AG04449 (cell line): ENCODE results near the gene ABHD17A.

Experiments
- CTCF ChIA-PET: fragments of 350-600 bp; formaldehyde crosslinking; extraction: SDS; loops from one replicate; lab custom pipeline; 2021; ENCODE audit warnings: antibody characterized with exemption; lab: Yijun Ruan, JAX
- POLR2A ChIA-PET: fragments of 400-600, 350-600 bp; formaldehyde crosslinking; extraction: SDS; loops from one replicate; lab custom pipeline; 2020; ENCODE audit warnings: antibody characterized with exemption, inconsistent platforms; lab: Yijun Ruan, JAX
- DNase-seq: peaks from one replicate; pipeline ENCODE4 v3.0.0-alpha.2; 2010; ENCODE audit warnings: low read depth, low spot score
- H3K4me3 ChIP-seq: 2 replicates; pipeline ENCODE4 v1.5.1; 2011; ENCODE audit warnings: low read depth, mild to moderate bottlenecking, control low read depth, low read length
- TF ChIP-seq, protein P1 (sequence below): IDR thresholded peaks from one replicate; pipeline ENCODE4 v1.5.1; 2011; ENCODE audit warnings: mild to moderate bottlenecking, moderate library complexity, low read length, control low read depth, inconsistent platforms; ENCODE audit not compliant: insufficient read depth; ENCODE audit errors: missing control alignments

ABHD17A gene

DNA sequence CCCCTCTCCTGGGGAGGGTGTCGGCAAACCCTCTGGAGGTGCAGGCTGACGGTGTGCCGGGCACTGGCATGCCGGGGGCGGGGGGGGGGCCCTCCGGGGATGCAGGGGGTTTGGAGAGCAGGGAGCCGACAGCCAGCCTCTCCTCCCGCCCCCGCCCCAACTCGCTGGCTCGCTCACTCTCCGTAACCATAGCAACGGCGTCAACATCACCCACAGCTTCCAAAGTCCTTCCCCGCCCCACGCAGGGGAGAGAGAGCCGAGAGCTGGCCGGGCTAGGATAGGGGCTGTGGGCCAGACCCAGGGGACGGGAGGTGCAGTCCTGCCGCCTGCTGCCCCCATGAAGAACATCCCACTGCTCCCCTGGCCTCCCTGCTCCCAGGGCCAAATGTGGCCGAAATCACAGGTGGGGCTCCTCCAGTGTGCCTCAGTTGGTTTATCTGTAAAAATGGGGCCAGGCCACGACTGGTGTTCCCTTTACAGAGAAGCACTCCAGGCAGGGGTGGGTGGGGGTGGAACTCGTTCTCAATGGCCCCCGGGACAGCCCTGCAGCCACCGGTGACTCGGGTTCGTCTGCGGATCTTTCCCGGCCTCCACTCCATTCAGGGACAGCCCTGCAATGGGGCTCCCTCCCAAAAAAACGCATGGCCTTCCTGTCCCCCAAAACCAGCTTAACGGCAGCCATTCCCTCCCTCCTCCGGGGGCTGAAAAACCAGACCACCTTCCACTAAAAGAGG is 25.1 kb downstream of the ABHD17A start:
- H3K4me3 ChIP-seq, result peak overlapping the region; percentile 83
- DNase-seq, result no peak
- ChIA-PET POLR2A (no interaction called here), CTCF (interaction anchor here (1.4 to 1.8 kb wide), 3 partner anchors 9 to 22 kb away, joined by 3 to 6 read pairs (median 5); partner anchors contain the start of gene REXO1)
- TF ChIP-seq, protein P1, sequence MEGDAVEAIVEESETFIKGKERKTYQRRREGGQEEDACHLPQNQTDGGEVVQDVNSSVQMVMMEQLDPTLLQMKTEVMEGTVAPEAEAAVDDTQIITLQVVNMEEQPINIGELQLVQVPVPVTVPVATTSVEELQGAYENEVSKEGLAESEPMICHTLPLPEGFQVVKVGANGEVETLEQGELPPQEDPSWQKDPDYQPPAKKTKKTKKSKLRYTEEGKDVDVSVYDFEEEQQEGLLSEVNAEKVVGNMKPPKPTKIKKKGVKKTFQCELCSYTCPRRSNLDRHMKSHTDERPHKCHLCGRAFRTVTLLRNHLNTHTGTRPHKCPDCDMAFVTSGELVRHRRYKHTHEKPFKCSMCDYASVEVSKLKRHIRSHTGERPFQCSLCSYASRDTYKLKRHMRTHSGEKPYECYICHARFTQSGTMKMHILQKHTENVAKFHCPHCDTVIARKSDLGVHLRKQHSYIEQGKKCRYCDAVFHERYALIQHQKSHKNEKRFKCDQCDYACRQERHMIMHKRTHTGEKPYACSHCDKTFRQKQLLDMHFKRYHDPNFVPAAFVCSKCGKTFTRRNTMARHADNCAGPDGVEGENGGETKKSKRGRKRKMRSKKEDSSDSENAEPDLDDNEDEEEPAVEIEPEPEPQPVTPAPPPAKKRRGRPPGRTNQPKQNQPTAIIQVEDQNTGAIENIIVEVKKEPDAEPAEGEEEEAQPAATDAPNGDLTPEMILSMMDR, result no peak

DNA sequence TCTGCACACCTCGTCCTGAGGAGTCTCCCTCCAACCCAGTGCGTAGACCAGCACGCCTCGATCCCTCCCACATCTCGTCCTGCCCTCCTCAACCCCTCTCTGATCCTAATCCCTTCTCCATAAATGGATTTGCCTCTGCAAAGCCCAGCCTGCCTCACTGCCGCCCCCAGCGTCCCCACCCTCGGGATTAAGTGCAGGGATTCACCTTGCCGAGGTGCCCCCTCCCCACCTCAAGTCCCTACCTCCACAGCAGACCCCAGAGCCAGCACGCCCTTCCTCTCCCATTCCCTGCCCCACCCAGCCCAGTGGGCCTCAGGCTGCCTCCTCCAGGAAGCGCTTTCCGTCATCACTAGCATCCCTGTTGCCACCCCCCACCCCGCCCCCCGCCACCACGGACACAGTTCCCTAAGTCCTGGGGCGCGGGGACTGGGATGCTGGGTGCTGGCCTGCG is 25.9 kb downstream of the ABHD17A start:
- ChIA-PET POLR2A (no interaction called here), CTCF (no interaction called here)
- H3K4me3 ChIP-seq, result peak overlapping the region; percentile 83
- no peak for DNase-seq
- TF ChIP-seq, protein P1, result no peak

DNA sequence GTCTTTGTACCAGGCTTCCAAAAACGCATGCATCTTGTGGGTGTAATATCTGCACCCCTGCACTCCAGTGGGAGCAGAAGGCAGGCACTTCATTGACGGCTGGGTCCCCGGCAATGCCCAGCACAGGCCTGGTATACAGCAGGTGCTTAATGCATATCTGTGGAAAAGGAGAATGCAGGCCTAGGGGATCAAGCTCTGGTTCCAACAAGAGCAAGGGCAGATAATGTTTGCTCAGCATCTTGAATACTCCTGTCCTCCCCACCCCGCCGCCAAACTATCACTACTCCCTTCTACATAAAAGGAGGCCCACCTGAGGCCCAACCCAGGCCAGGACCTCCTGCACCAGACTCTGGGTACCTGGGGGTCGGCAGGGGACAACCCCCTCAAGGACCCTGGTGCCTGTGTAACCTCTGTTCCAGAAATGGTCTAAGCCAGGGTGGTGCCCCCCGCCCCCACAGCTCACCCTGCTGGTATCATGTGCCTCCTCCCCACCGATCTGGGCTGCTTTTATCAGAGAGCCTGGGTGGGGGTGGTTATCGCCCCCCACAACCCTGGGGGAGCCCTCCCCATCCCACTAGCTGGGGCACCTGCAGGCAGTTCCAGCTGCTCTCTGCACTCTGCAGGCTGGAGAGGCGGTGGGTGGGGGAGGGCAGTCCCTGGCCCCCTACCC is 26.7 kb downstream of the ABHD17A start:
- TF ChIP-seq, protein P1, result no peak
- POLR2A ChIA-PET, result no interaction called here

DNA sequence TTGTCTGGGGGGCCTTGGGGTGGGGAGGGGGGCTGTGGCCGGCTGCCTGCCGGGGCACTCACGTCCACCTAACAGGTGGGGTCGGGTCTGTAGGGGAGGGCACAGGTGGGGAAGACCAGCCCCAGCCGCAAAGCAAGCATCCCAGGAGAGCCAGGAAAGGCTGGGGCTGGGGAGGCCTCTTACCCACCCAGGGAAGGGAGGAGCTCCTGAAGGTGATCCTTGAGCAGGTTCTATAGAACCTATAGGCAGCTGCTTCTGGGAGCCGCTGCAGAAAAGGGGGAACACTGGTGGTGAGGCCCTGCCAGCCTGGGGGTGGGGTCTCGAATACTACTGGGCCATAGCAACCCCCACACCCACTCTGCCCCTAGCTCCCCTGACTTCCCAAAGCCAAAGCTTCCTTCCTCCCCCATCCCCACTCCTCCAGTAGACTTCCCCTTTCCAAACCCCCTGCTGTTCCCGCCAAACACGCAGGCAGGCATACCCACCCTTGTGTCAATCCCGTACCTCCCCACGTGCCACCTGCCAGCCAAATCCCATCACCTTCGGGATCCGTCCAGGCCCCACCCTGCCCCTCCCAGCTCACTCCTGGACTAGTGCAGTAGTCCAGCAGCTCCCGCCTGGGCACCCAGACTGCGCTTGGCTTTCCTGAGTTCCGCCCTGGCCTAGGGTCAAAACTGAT is 27.5 kb downstream of the ABHD17A start:
- TF ChIP-seq, protein P1, result no peak
- DNase-seq, result no peak
- CTCF ChIA-PET, result interaction anchor here (1.2 to 2.0 kb wide), 5 partner anchors 8 to 32 kb away, joined by 3 to 17 read pairs (median 4); partner anchors contain the start of gene REXO1
- POLR2A ChIA-PET, result interaction anchor here (0.6 kb wide), 1 partner anchor 589 kb away, joined by 3 read pairs; the partner anchor contains the start of gene CIRBP
- H3K4me3 ChIP-seq, result peak overlapping the region; percentile 56; the same call in 1 of the 2 replicates

More for the DNA sequence above, 26.7 kb downstream of the ABHD17A start:
- CTCF ChIA-PET, result interaction anchor here (1.2 to 2.0 kb wide), 3 partner anchors 9 to 32 kb away, joined by 4 to 17 read pairs (median 8); partner anchors contain the start of gene REXO1
- DNase-seq, result no peak
- no peak overlapping the region for H3K4me3 ChIP-seq

DNA sequence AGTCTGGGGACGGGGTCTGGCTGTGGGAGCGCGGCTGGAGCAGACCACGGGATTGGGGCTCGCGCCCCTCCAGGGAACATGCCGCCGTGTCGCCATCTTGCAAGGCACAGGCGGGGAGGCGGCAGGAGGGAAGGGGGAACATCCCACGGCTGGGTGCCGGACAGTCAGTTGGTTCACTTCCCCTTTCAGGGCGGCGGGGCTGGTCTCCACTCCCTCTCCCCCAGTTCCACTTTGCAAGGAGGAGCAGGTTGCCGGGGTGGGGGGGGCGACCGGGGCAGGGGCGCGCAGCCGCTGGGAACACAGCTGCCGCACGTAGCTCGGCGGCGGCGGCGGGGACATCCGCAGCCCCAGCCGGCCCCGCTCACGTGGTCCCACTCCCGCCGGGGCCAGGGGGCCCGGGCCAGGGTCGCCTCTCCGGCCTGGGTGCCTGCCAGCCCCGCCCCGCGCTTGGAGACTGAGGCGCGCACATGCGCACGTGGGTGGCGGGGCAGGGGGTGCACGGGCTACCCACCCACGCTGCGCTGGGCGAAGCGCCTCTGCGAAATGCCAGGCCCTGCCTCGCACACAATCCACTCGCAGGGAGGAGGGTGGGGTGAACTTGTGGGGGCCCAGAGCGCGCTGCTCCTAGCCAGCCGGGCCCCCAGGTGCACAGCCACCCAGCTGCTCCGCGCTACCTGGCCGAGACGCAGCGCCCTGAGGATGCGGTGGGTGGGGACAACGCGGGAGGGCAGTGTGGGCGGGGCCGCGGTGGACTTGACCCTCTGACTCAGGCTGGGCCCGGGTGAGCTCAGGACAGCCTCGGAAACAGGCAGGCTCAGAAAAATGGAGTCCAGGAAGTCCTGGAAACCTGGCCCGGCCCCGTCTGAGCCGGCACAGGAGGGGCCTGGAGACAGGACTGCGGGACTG is 28.3 kb downstream of the ABHD17A start:
- ChIA-PET POLR2A (no interaction called here), CTCF (interaction anchor here (0.8 to 2.2 kb wide), 6 partner anchors 8 to 20 kb away, joined by 3 to 17 read pairs (median 6); partner anchors contain the start of gene REXO1)
- DNase-seq, result no peak
- H3K4me3 ChIP-seq, result peak overlapping the region; percentile 56
- TF ChIP-seq, protein P1, result no peak
